Pons (tissue), 1 donor: Measurements from ENCODE around the gene RIN3.

Source experiments
- DNase-seq: peaks from one replicate; pipeline ENCODE4 v3.0.0-alpha.2; 2016; ENCODE audit warnings: low spot score

RIN3 gene

GRCh38 chr14:92646952-92647796, 133.6 kb downstream of the RIN3 start:
- no peak for DNase-seq

GRCh38 chr14:92647797-92648279, 134.3 kb downstream of the RIN3 start:
- DNase-seq = no peak

- no peak for DNase-seq
Observed at GRCh38 chr14:92649066-92649465, 135.5 kb downstream of the RIN3 start.

GRCh38 chr14:92649934-92650545, 136.5 kb downstream of the RIN3 start:
- DNase-seq = peak; percentile 66

GRCh38 chr14:92650581-92651105, 137.1 kb downstream of the RIN3 start:
- no peak for DNase-seq

- DNase-seq = peak; percentile 49
Observed at GRCh38 chr14:92651106-92651757, 137.7 kb downstream of the RIN3 start.

DNA sequence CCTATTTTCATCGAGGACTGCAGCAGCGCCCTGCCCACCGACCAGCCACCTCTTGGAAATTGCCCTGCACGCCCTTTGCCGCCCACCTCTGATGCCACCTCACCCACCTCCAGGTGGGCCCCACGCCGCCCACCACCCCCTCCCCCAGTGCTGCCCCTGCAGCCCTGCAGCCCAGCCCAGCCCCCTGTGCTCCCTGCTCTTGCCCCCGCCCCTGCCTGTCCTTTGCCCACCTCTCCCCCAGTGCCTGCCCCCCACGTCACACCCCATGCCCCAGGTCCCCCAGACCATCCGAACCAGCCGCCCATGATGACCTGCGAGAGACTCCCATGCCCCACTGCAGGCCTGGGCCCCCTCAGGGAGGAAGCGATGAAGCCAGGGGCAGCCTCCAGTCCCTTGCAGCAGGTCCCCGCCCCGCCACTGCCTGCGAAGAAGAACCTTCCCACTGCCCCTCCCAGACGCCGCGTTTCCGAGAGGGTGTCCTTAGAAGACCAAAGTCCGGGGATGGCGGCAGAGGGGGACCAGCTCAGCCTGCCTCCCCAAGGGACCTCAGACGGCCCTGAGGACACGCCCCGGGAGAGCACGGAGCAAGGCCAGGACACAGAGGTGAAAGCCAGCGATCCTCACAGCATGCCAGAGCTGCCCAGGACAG, 138.3 kb downstream of the RIN3 start:
- DNase-seq = no peak

GRCh38 chr14:92652413-92653151, 139.0 kb downstream of the RIN3 start:
- no peak for DNase-seq

DNA sequence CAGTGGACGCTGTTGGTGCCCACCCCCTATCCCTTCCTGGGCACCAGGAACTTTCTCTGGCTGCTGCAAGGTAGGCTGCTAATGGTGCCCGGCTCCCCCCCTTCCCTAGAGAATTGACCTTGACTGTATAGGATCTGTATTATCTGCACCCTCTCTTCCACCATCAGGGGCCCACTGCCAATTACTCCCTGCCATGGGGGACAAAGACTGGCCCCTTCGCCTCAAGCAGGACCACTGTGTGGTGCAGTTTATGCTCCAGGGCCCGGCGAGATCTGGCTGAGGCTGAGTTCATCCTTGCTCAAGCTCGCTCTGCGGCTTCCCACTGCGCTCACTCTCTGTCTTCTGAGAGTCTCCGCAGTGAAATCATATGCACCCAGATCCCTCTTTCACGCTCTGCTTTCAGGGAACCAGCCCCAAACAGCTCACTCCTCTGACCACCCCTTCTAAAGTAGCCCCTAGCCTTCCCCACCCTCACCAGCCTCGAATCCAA, 139.6 kb downstream of the RIN3 start:
- no peak for DNase-seq

DNA sequence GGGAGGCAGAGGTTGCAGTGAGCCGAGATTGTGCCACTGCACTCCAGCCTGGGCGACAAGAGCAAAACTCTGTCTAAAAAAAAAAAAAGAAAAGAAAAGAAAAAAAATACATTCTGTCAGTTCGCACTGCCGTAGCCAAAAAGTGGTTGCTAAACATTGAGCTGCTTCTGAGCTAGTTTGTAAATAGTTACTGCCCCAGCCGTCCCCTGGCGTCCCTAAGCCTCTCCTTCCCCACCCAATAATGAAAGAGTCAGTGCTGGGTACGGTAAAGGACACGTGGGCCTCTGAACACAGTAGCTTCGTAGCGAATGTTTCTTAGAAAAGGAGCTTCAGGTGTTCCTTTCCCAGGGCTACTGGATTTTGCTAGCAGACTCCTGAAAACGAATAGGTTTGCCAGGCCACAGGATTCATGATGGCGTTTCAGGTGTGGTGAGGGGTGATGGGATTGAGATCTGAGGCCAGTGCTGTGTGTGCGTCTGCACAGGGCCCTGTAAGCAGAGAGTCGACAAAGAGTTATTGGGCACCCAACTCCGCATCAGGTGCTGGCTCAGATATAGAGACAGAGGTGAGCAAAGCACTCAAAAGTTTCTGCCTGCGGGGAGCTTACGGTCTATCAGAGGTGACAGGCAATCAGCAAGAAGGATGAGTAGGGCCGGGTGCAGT, 140.8 kb downstream of the RIN3 start:
- DNase-seq = no peak

GRCh38 chr14:92655419-92656201, 142.0 kb downstream of the RIN3 start:
- no peak for DNase-seq

- no peak for DNase-seq
Observed at GRCh38 chr14:92656306-92657081, 142.9 kb downstream of the RIN3 start.

DNA sequence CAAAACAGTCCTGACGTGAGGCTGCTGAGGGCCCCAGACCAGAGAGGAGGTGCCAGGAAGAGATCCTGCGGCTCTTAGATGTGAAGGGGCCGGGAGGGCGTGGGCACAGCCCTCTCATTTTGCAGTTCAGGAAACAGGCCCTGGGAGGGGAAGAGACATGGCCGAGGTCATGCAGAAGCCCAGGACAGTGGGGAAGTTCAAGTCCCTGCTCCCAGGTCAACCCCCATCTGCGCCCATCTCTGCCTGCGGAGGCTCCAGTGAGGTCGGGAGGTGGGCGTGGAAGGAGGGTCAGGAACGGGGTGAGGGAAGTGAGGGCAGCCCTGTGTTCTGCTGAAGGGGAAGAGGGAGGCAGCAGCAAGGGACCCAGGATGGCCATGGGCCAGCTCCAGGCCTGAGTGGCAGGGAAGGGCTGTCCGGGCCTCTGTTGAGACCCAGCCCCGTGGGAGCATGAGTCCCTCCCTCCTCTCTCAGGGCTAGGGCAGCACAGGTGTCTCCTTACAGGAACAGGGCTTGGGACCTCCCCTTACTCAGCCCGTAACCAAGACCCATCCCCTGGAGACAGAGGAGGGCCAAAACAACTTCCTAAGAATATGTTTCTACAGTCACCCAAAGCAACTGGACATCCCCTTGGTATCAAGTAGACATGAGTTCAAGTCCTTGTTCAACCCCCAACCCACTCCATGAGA, 144.0 kb downstream of the RIN3 start:
- peak; percentile 42 for DNase-seq

- DNase-seq = no peak
Observed at GRCh38 chr14:92658160-92658559, 144.6 kb downstream of the RIN3 start.

GRCh38 chr14:92658684-92659083, 145.1 kb downstream of the RIN3 start:
- no peak for DNase-seq

- DNase-seq = peak; percentile 81
Observed at GRCh38 chr14:92659765-92660561, 146.4 kb downstream of the RIN3 start.

GRCh38 chr14:92660571-92660970, 147.0 kb downstream of the RIN3 start:
- peak; percentile 22 for DNase-seq

- no peak for DNase-seq
Observed at GRCh38 chr14:92663049-92663448, 149.5 kb downstream of the RIN3 start.
